Retinal pigment epithelial cell (primary cell): ENCODE measurements around the gene PLAGL2.
"Not testable (repeated sequence)": the region's sequence is repeated elsewhere in the genome, so short reads cannot be mapped to it uniquely, and the experiment has no call there.

Experiments used
- DNase-seq: peaks from one replicate; pipeline ENCODE4 v3.0.0-alpha.2; 2010; ENCODE audit warnings: low read depth
- H3K4me3 ChIP-seq: 2 replicates; pipeline ENCODE4 v1.5.1; 2011; ENCODE audit warnings: mild to moderate bottlenecking, low read length, control low read depth, moderate library complexity
- CTCF ChIP-seq: conservative IDR thresholded peaks from 2 replicates; pipeline ENCODE4 v1.5.1; 2011; ENCODE audit warnings: low read depth, low read length, control low read depth, inconsistent platforms

The PLAGL2 gene

GRCh38 chr20:32203356-32204204, 4.0 kb downstream of the PLAGL2 start:
- DNase-seq: no peak
- no peak overlapping the region for H3K4me3 ChIP-seq
- no peak for TF ChIP-seq CTCF

GRCh38 chr20:32201977-32202363, 5.6 kb downstream of the PLAGL2 start:
- DNase-seq: no peak

GRCh38 chr20:32201296-32201976, 6.1 kb downstream of the PLAGL2 start:
- TF ChIP-seq CTCF: no peak
- no peak for DNase-seq
- H3K4me3 ChIP-seq: no peak overlapping the region

More at GRCh38 chr20:32201977-32202363, 5.6 kb downstream of the PLAGL2 start:
- TF ChIP-seq CTCF: no peak
- no peak overlapping the region for H3K4me3 ChIP-seq

DNA sequence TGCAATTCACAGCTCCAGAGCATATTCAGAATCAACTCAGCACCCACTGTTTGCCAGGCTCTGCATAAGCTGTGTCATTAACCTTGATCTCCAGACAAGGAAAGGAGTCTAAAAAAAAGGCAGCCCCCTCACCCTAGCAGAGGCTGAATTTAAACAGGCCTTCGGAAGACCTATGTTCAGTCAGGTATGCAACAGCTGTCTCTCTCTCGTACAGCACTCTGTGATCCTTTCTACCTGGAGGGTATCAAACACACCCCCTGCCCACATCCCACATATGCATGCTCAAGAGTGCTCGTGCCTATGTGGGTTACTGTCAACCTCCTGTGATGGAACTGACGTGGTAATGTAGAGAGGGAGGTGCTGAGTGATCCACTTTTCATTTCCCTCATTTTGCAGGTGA, 8.5 kb downstream of the PLAGL2 start:
- TF ChIP-seq CTCF: no peak
- DNase-seq: no peak
- H3K4me3 ChIP-seq: no peak overlapping the region

DNA sequence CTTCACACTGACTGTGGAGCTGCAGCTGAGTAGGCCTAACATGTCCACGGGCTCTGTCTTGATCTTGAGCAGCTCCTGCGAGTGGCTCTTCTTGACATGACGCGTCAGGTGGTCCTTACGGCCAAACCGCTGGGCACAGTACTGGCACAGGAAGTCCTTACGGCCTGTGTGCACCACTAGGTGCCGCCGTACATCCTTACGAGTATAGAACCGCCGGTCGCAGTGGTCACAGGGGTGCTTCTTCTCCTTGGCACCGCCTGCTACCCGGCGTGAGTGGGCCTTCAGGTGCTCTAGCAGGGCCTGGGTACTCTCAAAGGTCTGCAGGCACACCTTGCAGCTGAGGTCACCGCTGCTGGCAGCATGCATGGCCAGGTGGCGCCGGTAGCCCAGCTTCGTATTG, 10.4 kb downstream of the PLAGL2 start:
- H3K4me3 ChIP-seq, DNase-seq: not testable (repeated sequence)
- peak; percentile 0 for TF ChIP-seq CTCF

GRCh38 chr20:32196613-32197012, 10.9 kb downstream of the PLAGL2 start:
- H3K4me3 ChIP-seq, DNase-seq: not testable (repeated sequence)

- no peak overlapping the region for H3K4me3 ChIP-seq
- no peak for TF ChIP-seq CTCF
- DNase-seq: no peak
These were observed 12.0 kb downstream of the PLAGL2 start for GRCh38 chr20:32195581-32195980.
